Measurements from ENCODE around the gene HELQ.
"Not testable (repeated sequence)": the region's sequence is repeated elsewhere in the genome, so short reads cannot be mapped to it uniquely, and the experiment has no call there.

Gene HELQ

DNA sequence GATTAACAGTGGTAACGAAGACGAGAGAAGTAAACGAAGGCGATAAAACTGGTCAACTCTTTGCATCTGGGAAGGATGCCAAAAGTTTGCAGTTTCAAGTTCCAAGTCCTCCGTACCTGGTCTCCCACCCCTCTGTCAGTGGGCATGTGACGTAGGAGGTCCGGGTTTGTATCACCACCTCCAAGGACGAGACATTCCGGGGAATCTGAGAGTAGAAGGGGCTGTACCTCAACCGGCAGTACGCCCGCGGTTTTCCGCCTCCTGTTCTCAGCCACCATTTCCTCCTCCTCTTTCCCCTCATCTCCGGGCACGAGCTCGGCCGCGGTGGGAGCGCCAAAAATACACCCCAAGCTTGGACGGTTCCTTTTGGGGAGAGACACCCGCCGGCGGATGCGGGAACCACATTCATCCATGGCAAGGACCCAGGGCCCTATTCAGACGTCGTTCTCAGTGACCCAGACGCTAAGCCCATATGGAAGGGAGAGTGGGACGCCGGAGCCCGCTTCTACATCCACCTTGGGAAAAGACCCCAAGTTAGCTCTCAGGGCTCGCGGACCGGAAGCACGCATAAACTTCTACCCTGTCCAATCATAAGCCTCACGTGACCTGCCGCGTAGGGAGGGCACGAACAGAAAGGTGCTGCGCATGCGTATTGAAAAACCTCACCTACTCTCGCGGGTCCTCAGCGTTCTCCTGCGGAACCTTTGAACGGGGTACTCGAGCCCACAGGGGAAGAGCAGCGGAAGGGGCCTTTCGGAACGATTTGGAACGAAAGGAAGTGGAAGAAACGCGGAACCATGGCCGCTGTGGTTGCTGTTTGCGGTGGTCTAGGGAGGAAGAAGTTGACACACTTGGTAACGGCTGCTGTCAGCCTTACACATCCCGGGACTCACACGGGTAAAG, at the start of gene HELQ, which contains the start of gene MRPS18C:
Gene HELQ (minus strand): TSS at position 543 of the 903 bp plus-strand sequence. CDS start 130 bp downstream, at position 413.
Gene MRPS18C (plus strand): TSS at position 778 of the 903 bp plus-strand sequence. CDS start 20 bp downstream, at position 798.
- DNase-seq, result peak; percentile 93

- DNase-seq, result no peak
These were observed 49.4 kb upstream of the HELQ start for GRCh38 chr4:83504996-83505395.

DNA sequence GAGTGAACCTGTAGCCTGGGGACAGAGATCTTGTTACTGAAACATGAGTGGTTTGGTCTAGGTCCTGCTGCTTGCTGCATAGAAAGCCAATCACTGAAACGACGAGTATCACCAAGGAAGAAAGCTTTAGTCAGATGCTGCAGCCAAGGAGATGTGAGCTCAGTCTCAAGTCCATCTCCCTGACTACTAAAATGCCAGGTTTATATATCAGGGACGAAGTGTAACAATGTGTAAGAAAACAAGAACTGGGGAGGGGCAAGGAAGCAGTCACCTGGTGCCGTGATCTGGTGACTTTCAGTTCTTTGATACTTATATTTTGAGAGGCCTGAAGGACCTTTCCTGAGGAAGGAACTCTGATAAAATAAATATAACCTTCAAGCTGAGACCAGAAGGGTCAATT, 48.9 kb upstream of the HELQ start:
- DNase-seq, result no peak

GRCh38 chr4:83503974-83504373, 48.4 kb upstream of the HELQ start:
- DNase-seq, result no peak

- not testable (repeated sequence) for DNase-seq
These were observed 46.0 kb upstream of the HELQ start for GRCh38 chr4:83501671-83502070.

DNA sequence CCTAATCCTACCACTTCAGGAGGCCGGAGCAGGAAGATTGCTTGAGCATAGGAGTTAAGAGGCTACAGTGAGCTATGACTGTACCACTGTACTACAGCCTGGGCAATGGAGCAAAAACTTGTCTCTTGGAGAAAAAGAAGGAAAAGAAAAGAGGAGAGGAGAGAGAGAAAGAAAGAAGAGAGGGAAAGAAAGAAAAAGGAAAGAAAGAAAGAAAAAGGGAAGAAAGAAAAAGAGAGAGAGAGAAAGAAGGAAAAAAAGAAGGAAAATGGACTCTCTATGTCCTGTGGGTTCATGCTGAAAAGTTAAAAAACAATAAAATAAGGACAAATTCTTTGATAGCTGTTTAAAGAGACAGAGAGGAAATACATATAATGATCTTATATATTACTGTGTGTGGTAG, 42.6 kb upstream of the HELQ start:
- DNase-seq, result no peak

DNA sequence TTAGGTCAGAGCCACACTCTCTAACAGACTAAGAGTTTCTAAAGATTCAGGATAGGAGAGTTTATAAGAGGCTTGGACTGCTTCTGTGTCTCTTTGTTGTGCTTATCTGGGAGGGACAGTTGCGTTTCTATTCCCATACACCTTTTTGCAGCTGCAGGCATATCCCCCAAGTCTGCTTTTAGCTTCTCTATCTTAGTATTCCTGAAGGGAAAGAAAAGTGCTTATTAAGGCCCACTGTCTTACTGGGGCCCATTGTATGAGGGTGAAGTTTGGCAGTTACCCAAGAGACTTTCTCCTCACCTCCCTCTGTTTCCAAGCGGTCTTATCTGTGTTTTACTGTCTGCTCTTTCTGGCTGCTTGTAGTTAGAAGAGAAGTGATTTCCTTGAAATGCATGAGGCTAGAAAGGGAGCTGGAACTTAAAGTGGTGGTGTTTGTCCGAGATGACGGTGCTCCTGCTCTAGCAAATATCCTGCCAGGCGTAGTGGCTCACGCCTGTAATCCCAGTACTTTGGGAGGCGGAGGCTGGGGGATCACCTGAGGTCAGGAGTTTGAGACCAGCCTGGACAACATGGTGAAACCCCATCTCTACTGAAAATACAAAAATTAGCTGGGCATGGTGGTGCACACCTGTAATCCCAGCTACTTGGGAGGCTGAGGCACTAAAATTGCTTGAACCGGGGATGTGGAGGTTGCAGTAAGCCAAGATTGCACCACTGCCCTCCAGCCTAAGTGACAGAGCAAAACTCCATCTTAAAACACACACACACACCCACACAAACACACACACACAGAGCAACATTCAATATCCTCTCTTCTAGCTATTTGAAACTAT, 40.7 kb upstream of the HELQ start:
- DNase-seq, result not testable (repeated sequence)

DNA sequence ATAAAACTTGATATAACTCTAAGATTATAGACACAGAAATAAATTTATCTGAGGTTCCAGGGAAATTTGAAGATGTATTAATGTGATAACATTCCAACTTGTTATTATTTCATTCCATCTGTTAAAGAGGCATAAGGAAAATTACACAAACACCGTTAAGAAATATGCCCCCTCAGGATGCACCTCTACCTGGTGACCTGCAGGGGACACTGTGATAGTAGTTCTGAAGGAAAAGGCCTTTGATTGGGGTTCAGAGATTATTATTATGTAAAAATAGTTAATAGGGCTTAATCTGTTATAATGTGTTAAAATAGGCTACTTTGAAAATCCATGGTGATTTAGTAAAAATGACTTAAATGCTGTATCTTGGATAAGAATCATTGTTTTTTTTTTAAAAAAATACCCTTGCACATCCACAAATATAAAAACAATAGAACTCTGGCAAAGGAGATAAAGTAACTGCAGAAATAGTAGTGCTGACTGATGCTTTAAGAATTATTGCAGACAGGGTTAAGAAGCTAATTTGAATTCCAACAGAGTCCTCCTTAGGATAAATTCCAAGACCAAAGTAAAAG, 35.3 kb upstream of the HELQ start:
- no peak for DNase-seq

GRCh38 chr4:83489711-83490326, 34.2 kb upstream of the HELQ start:
- DNase-seq, result no peak

DNA sequence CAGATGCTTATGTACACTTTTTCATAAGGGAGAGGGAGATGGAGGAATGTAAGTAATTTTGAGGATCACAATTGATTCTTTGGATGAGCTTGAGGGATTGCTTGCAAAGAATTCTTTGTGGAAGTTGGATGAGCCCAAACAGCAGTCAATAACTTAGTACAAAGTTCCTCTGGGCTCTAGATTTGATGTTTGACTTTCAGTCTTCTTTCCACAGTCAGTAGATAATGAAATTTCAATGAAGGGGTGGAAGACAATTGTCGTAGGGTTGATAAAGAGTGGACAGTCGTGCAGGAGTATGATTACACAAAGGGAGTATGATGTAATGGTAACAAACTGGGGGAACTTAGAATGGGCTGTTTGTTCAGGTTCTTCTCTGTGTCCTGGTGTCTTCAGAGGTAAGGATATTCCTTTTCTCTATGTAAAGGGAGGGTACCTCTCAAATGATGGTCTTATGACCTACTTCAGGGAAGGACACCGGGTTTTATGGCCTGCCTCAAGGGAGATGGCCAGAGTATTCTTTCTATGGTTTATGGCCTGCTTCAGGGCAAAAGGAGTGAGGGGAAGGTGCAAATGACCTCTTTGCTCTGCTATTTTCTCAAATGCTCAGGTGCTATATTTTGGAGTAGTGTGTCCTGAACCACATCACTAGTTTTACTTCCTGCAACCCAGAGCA, 31.0 kb upstream of the HELQ start:
- DNase-seq, result no peak

DNA sequence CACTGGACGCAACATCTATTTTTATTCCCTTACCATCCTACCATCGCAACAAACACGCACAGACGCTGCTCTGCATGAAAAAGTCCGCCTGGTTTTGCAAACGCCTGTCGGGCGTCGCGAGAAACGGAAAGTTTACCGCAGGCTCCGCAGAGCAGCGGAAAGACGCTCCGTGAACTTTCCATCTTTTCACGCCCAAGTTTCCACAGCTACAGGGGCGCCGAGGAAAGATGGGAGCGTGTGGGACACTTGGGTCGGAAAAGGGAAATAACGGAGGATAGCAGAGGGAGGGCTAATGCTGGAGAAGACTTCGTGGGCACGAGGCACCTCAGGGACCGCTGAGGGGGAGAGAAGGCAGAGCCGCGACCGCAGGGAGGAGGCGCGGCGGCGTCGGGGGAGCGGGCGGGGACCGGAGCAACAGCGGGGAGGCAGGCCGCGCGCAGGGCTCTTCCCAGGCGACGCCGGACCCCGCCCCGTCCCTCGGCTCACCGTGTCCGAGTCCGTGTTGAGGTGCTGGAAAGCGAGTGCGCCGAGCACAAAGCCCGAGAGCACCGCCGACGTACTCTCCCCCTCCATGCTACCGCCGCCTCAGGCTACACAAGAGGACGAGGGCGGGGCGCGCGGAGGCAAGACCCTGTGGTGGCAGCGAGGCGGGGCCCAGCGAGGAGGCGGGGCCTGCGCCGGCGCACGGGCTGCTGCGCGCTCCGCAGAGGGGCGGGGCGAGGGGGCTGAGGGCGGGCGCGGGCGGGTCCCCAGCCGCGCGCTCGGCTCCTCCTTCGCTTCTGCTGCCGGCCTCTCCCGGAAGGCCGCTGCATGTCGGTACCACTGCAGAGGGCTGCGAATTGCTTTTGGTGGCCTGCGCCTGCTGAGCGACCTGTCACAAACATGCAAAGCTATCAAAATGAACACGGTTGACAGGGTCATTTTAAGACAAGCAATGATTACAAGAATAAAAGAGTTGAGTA, 29.2 kb upstream of the HELQ start, which contains the start of gene ABRAXAS1:
Gene ABRAXAS1 (minus strand): TSS at position 601 of the 962 bp plus-strand sequence. CDS start 28 bp downstream, at position 573.
- DNase-seq, result peak; percentile 91

DNA sequence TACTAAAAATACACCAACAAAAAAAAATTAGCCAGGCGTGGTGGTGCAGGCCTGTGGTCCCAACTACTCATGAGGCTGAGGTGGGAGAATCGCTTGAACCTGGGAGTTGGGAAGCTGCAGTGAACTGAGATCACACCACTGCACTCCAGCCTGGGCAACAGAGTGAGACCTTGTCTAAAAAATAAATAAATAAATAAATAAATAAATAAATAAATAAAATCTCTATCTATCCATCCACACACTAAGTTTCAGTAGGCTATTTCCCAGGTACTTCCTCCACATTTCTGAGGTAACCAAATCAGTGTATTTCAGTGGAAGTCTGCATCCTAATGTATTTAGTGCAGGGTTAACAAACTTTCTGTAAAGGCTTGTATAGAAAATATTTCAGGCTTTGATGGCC, 18.3 kb upstream of the HELQ start:
- DNase-seq, result no peak

- DNase-seq, result no peak
These were observed 17.8 kb upstream of the HELQ start for GRCh38 chr4:83473423-83473822.

DNA sequence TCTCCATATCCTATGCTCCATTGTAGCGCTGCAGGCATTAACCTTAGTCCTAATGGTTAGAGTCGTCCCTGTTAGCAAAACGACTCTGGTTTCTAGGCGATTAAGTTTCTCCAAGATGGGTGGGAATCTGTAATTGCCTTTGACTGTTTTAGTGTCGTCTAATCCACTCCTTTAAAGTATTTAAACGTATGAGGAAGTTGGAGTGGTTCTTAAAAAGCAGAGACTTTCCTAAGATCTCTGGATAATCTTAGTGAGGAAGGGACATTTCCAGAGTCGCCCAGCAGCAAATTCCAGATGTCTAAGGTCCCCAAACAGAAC, 520 bp upstream of the HELQ start:
- DNase-seq, result no peak

DNA sequence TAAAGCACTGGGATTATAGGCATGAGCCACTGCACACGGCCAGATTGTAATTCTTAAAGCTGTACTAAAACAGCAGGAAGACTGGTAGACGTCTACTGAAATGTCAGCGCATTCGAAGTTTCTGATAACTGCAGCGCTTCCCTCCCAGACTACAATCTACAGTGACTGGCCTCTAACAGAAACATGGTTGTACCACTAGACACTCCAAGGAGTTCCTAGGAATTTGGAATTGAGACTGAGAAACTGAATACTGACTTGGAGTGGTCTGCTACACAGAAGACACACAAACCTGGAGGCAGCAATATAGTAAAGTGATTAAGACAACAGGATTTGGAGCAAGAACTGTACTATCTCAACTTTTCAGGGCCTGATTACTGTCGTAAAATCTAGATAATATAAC, 937 bp downstream of the HELQ start:
- DNase-seq, result no peak

GRCh38 chr4:83449009-83449408, 6.6 kb downstream of the HELQ start:
- no peak for DNase-seq

DNA sequence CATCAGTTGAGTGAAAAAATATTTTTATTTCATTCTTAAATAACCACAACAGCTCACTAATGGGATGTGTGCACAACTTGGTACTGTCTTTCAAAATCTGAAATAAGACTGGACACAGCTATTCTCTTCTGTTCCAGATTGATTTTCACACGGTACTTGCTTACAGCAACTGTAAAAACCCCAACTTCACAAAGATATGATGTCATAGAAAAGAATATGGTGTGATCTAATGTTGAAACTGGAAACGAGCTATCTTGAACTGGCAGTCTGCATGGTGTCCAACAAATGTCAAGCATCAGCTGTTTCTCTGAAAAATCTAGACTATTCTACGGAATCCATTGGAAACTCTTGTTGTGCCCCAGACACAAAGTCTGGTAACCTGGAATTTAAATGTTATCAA, 14.7 kb downstream of the HELQ start:
- no peak for DNase-seq

GRCh38 chr4:83440148-83440814, 15.3 kb downstream of the HELQ start:
- DNase-seq, result no peak

DNA sequence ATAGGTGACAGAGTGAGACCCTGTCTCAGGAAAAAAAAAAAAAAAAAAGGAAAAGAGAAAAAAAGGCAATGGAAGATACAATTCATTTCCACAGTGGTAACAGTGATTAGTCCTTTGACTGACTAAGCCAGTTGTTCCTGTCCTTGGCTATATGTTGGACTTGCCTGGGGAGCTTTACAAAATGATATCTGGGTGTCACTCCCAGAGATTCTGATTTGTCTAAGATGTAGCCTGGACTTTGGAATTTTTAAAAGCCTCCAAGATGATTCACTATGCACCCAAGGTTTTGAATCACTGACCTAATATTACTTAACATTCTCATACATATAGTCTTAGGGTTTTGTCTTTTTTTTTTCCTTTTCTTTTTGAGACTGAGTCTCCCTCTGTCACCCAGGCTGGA, 16.9 kb downstream of the HELQ start:
- no peak for DNase-seq

DNA sequence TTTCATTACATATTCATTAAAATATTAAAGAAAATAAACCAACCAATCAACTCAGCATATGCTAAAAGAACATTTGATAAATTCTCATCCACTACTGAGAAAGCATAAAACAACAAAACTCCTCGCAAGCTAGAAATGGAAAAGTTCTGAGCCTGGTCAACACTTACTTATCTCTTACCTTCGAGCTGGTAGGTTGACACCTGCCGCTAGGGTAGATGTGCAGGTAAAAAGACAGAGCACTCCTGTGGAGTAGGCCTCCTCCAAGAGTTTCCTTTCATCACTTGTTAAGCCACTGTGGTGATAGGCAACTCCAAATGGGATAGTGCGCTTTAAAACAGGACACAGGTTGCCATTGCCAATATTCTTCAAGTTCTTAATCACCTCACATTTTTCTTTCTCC, 18.9 kb downstream of the HELQ start:
- no peak for DNase-seq

DNA sequence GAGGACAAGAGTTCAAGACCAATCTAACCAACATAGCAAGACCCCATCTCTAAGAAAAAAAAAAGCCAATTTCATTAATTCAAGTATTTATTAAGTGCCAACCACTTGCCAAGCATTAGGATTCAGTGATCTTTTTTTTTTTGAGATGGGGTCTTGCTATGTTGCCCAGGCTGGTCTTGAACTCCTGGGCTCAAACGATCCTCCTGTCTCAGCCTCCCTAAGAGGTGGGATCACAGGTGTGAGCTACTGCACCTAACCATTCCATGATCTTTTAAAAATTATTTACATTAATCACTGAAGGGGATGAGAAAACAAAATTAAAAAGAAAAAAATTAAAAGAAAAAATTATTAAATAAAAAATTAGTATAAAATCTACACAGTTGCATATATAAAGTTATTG, 24.4 kb downstream of the HELQ start:
- DNase-seq, result no peak
